GM12892 (cell line): Measurements from ENCODE around the gene VCL.

Source experiments
- POLR2A ChIP-seq: IDR thresholded peaks from 2 replicates; pipeline ENCODE4 v1.6.1; 2011; ENCODE audit warnings: low read depth, low read length, control low read depth
- POLR2AphosphoS5 ChIP-seq: IDR thresholded peaks from 2 replicates; pipeline ENCODE4 v1.6.1; 2011; ENCODE audit warnings: low read depth, low read length, control low read depth
- TAF1 ChIP-seq: IDR thresholded peaks from 2 replicates; pipeline ENCODE4 v1.6.1; 2011; ENCODE audit warnings: low read depth, mild to moderate bottlenecking, control low read depth, low read length, borderline replicate concordance

- TF ChIP-seq TAF1 (no peak), POLR2A (no peak), POLR2AphosphoS5 (no peak)
Observed at GRCh38 chr10:74120911-74121310, 123.0 kb downstream of the VCL start.
